ENCODE data around the gene C12orf75.
"Not testable (repeated sequence)": the region's sequence is repeated elsewhere in the genome, so short reads cannot be mapped to it uniquely, and the experiment has no call there.

The C12orf75 gene

GRCh38 chr12:105396983-105397382 is 66.5 kb downstream of the C12orf75 start:
- DNase-seq (ENCODE audit: extremely low read depth, low read depth): no peak
- TF ChIP-seq CTCF (IDR thresholded peaks at IDR 0.05; ENCODE audit: low read depth, low read length): no peak

- no peak for TF ChIP-seq CTCF (IDR thresholded peaks at IDR 0.05; ENCODE audit: low read depth, low read length)
These were observed 68.4 kb downstream of the C12orf75 start for GRCh38 chr12:105398930-105399329.

GRCh38 chr12:105399428-105400081 is 69.1 kb downstream of the C12orf75 start:
- DNase-seq (ENCODE audit: extremely low read depth, low read depth): no peak
- TF ChIP-seq CTCF (IDR thresholded peaks at IDR 0.05; ENCODE audit: low read depth, low read length): no peak

More at GRCh38 chr12:105398930-105399329, 68.4 kb downstream of the C12orf75 start:
- DNase-seq (ENCODE audit: extremely low read depth, low read depth): no peak

GRCh38 chr12:105400227-105400626 is 69.7 kb downstream of the C12orf75 start:
- no peak for DNase-seq (ENCODE audit: extremely low read depth, low read depth)
- no peak for TF ChIP-seq CTCF (IDR thresholded peaks at IDR 0.05; ENCODE audit: low read depth, low read length)

GRCh38 chr12:105401198-105401597 is 70.7 kb downstream of the C12orf75 start:
- no peak for DNase-seq (ENCODE audit: extremely low read depth, low read depth)
- no peak for TF ChIP-seq CTCF (IDR thresholded peaks at IDR 0.05; ENCODE audit: low read depth, low read length)

GRCh38 chr12:105402366-105402765 is 71.9 kb downstream of the C12orf75 start:
- no peak for TF ChIP-seq CTCF (IDR thresholded peaks at IDR 0.05; ENCODE audit: low read depth, low read length)
- no peak for DNase-seq (ENCODE audit: extremely low read depth, low read depth)

- TF ChIP-seq CTCF (IDR thresholded peaks at IDR 0.05; ENCODE audit: low read depth, low read length): no peak
- no peak for DNase-seq (ENCODE audit: extremely low read depth, low read depth)
These were observed 72.6 kb downstream of the C12orf75 start for GRCh38 chr12:105403095-105403494.

GRCh38 chr12:105404134-105404533 is 73.6 kb downstream of the C12orf75 start:
- not testable (repeated sequence) for DNase-seq (ENCODE audit: extremely low read depth, low read depth)
